ENCODE results near the gene PDHA1.

PDHA1 gene

GRCh38 chrX:19334945-19335626 is 8.6 kb upstream of the PDHA1 start:
- no peak overlapping the region for H3K4me3 ChIP-seq (ENCODE audit: low read depth, low read length)
- H3K36me3 ChIP-seq (replicated peaks), result no peaks in the 10 kb centered on the region
- no peak overlapping the region for H3K27ac ChIP-seq
- no peaks in the 10 kb centered on the region for H3K27me3 ChIP-seq (replicated peaks)
- DNase-seq, result peak; percentile 9
- TF ChIP-seq CTCF (IDR thresholded peaks at IDR 0.05; ENCODE audit: low read depth, low read length, missing control alignments), result peak; percentile 46
- in situ Hi-C loops (cut with HindIII; ENCODE audit: low pct_ligation_motif_present, low sequenced_read_pairs), result no loop called here

- no peak overlapping the region for H3K4me3 ChIP-seq (ENCODE audit: low read depth, low read length)
- H3K27me3 ChIP-seq (replicated peaks), result no peaks in the 10 kb centered on the region
- in situ Hi-C loops (cut with HindIII; ENCODE audit: low pct_ligation_motif_present, low sequenced_read_pairs), result no loop called here
- H3K36me3 ChIP-seq (replicated peaks), result no peaks in the 10 kb centered on the region
- no peak overlapping the region for H3K27ac ChIP-seq
- peak; percentile 20 for DNase-seq
- no peak for TF ChIP-seq CTCF (IDR thresholded peaks at IDR 0.05; ENCODE audit: low read depth, low read length, missing control alignments)
Measured at GRCh38 chrX:19342331-19342906, 1.3 kb upstream of the PDHA1 start.

- peak overlapping the region; percentile 42 for H3K4me3 ChIP-seq (ENCODE audit: low read depth, low read length)
- H3K36me3 ChIP-seq (replicated peaks), result no peaks in the 10 kb centered on the region
- peak overlapping the region; percentile 5 for H3K27ac ChIP-seq
- TF ChIP-seq CTCF (IDR thresholded peaks at IDR 0.05; ENCODE audit: low read depth, low read length, missing control alignments), result no peak
- DNase-seq, result no peak
- in situ Hi-C loops (cut with HindIII; ENCODE audit: low pct_ligation_motif_present, low sequenced_read_pairs), result no loop called here
- no peaks in the 10 kb centered on the region for H3K27me3 ChIP-seq (replicated peaks)
Measured at GRCh38 chrX:19343085-19343534, 617 bp upstream of the PDHA1 start.

GRCh38 chrX:19344661-19345060 is 934 bp downstream of the PDHA1 start:
- no peaks in the 10 kb centered on the region for H3K27me3 ChIP-seq (replicated peaks)
- no peak for TF ChIP-seq CTCF (IDR thresholded peaks at IDR 0.05; ENCODE audit: low read depth, low read length, missing control alignments)
- no peaks in the 10 kb centered on the region for H3K36me3 ChIP-seq (replicated peaks)
- in situ Hi-C loops (cut with HindIII; ENCODE audit: low pct_ligation_motif_present, low sequenced_read_pairs), result no loop called here
- H3K27ac ChIP-seq, result no peak overlapping the region
- peak overlapping the region; percentile 79 for H3K4me3 ChIP-seq (ENCODE audit: low read depth, low read length)
- DNase-seq, result no peak

GRCh38 chrX:19347916-19348315 is 4.2 kb downstream of the PDHA1 start:
- no peaks in the 10 kb centered on the region for H3K27me3 ChIP-seq (replicated peaks)
- H3K27ac ChIP-seq, result no peak overlapping the region
- no peak for TF ChIP-seq CTCF (IDR thresholded peaks at IDR 0.05; ENCODE audit: low read depth, low read length, missing control alignments)
- H3K4me3 ChIP-seq (ENCODE audit: low read depth, low read length), result no peak overlapping the region
- H3K36me3 ChIP-seq (replicated peaks), result peaks cover 5% of the 10 kb centered on the region
- DNase-seq, result no peak
- in situ Hi-C loops (cut with HindIII; ENCODE audit: low pct_ligation_motif_present, low sequenced_read_pairs), result no loop called here

Data from brain microvascular endothelial cell (primary cell).